Measurements from ENCODE around the gene CIB2.
A peak's percentile ranks its signal among the peaks of the same experiment; 100 is the strongest.

Gene CIB2

DNA sequence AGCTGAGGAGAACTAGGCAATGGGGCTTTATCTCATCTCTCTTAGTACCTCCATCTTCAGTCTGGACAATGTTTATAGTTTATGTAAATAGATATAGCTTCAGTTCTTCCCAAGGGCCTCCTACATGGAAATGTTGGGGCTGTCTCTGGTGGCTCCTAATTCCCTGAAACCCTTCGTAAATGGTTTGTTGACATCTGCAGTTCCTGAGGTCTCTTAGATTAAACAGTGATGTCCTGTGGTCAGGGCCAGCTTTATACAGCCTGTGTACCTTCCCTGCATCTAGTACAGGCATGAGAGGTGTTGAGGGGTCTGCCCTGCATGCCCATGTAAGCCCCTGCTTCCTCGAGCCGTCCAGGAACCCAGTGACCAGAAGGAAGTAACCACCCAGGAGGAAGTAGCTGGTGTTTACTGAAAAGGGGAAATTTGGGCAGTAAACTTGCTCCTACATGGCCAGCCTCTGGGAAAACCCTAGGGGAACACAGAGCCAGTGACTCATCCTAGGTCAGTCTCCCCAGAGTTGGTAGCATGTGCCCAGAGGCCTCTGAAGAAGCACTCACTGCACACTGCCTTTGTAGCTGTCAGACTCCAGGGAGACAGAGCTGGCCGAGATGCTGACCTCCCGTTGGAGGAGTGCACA is 49.0 kb downstream of the CIB2 start:
- Histone ChIP-seq H2AFZ (ENCODE audit: low read depth, low read length) (no peak overlapping the region), H3K4me3 (ENCODE audit: low read length) (no peak overlapping the region), H3K27me3 (ENCODE audit: insufficient read depth, low read length) (peaks cover 14% of the 10 kb centered on the region), H3K4me1 (ENCODE audit: insufficient read depth, low read length) (peaks cover 4% of the 10 kb centered on the region), H3K9me3 (ENCODE audit: low read length) (no peaks in the 10 kb centered on the region), H3K36me3 (ENCODE audit: insufficient read depth, low read length) (no peaks in the 10 kb centered on the region)

DNA sequence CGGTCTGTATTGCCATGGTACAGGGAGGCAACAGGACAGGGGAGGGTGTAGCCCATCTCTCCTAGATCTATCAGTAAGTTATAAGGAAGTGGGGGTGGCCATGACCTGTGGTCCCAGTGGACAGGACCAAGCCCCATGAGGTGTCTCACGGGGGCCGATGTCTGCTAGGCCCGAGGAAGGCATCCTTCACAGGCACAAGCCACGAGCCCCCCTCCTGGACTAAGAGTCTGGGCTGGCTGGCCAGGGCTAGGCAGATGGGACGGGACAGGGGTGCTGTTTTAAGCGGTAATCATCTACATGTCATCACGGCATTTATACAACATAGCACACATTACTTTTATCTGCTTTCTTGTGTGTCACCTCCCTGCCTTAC is 51.2 kb downstream of the CIB2 start:
- Histone ChIP-seq H3K4me1 (ENCODE audit: insufficient read depth, low read length) (peaks cover 4% of the 10 kb centered on the region), H2AFZ (ENCODE audit: low read depth, low read length) (no peak overlapping the region), H3K27me3 (ENCODE audit: insufficient read depth, low read length) (peaks cover 14% of the 10 kb centered on the region), H3K4me3 (ENCODE audit: low read length) (no peak overlapping the region), H3K9me3 (ENCODE audit: low read length) (no peaks in the 10 kb centered on the region), H3K36me3 (ENCODE audit: insufficient read depth, low read length) (no peaks in the 10 kb centered on the region)

DNA sequence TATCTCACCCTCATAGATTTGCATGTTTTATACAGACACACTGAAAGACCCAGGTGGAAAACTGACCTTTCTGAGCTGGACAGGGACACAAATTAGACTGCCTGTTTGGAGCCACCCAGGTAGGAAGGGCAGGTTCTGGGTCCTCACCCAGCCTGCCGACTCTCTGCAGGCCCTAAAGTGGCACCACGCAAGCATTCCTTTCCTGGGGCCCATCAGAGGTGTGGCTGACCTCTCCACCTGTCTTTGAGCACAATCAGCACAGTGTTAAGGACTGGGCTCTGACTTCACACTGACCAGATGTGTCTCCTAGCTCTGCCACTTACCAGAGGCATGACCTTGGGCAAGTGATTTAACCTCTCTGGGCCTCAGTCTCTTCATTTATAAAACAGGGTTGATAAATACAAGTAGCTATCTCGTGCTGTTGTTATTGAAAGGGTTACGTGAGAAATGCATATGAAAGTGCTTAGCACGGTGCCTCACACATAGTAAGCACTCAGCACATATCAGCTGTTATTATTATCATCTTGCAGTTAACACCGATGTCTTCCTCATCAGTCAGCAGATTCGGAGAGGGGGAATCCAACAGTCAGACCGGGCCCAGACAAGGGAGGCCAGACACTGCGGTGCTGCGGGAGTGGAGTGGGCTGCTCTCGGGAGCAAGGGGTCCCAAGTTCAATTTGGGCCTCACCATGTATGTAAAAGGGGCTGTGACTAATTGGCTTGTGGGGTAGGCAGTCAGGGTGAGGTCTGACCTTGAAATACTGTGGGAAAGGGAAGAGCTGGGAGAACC is 51.8 kb downstream of the CIB2 start:
- no peak overlapping the region for H3K4me3 ChIP-seq (ENCODE audit: low read length)
- no peak overlapping the region for H2AFZ ChIP-seq (ENCODE audit: low read depth, low read length)
- peaks cover 4% of the 10 kb centered on the region for H3K4me1 ChIP-seq (ENCODE audit: insufficient read depth, low read length)
- H3K9me3 ChIP-seq (ENCODE audit: low read length) = no peaks in the 10 kb centered on the region
- no peaks in the 10 kb centered on the region for H3K36me3 ChIP-seq (ENCODE audit: insufficient read depth, low read length)
- peaks cover 14% of the 10 kb centered on the region for H3K27me3 ChIP-seq (ENCODE audit: insufficient read depth, low read length)

DNA sequence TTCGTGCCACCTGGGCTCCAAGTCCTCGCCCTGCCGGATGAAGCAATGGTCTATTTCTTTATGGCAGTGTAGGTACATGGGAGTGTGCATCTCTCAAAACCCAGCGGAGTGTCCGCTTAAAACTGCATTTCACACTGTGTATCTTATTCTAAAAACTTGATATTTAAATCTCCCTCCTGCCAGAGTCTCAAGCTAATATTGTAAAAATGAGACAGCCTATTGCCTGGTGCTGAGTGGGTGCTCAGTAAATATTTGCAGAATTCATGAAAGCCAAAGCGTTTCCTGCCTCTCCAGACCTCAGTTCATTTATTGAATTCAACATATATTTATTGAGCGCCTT is 53.4 kb downstream of the CIB2 start:
- Histone ChIP-seq H3K27me3 (ENCODE audit: insufficient read depth, low read length) (peaks cover 13% of the 10 kb centered on the region), H3K36me3 (ENCODE audit: insufficient read depth, low read length) (no peaks in the 10 kb centered on the region), H2AFZ (ENCODE audit: low read depth, low read length) (peak overlapping the region; percentile 93), H3K9me3 (ENCODE audit: low read length) (no peaks in the 10 kb centered on the region), H3K4me3 (ENCODE audit: low read length) (peak overlapping the region; percentile 81), H3K4me1 (ENCODE audit: insufficient read depth, low read length) (peaks cover 4% of the 10 kb centered on the region)

DNA sequence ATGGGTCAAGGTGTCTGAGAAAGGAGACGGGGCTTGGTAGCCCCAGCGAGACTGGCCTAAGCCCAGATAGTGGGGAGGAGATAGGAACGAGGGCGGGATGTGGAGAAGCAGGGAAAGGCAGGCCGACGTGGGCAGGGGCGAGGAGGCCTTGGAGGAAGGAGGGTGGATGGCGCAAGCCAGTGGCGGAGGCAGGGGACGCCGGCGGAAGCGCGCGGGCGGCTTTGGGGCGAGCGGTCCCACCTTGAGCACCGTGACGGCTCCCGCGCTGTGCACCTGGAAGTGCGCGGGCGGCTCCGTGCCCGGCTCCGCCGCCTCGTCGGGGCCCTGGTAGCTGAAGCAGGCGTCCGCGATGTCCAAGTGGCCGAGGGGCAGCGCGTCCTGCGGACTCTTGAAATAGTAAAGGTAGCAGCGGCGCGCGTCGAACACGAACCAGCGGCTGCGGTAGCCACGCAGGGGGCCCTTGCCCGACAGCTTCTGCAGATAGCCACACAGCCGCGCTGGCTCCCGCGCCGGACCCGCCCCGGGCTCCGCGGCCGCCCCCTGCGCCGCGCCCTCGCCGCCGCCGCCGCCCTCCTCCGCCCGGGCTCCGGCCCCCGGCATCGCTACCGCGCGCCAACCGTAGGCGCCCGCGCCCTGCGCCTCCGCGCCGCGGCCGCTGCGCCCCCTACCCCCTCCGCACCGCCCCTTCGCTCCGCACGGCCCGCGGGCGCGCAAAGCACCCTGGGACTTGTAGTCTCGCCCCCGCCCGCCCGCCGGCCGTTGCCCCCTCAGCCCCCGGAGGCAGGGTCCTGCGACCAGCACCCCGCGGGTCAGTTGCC is 54.0 kb downstream of the CIB2 start, which contains the start of gene TBC1D2B:
Gene TBC1D2B (minus strand): TSS at position 659 of the 818 bp plus-strand sequence. CDS start 59 bp downstream, at position 600.
- Histone ChIP-seq H3K4me1 (ENCODE audit: insufficient read depth, low read length) (peaks cover 7% of the 10 kb centered on the region), H3K4me3 (ENCODE audit: low read length) (peak within 1 kb of the TSS; percentile 81), H3K9me3 (ENCODE audit: low read length) (no peaks in the 10 kb centered on the region), H2AFZ (ENCODE audit: low read depth, low read length) (peak within 1 kb of the TSS; percentile 93), H3K36me3 (ENCODE audit: insufficient read depth, low read length) (no peaks in the 10 kb centered on the region), H3K27me3 (ENCODE audit: insufficient read depth, low read length) (peaks cover 7% of the 10 kb centered on the region)

DNA sequence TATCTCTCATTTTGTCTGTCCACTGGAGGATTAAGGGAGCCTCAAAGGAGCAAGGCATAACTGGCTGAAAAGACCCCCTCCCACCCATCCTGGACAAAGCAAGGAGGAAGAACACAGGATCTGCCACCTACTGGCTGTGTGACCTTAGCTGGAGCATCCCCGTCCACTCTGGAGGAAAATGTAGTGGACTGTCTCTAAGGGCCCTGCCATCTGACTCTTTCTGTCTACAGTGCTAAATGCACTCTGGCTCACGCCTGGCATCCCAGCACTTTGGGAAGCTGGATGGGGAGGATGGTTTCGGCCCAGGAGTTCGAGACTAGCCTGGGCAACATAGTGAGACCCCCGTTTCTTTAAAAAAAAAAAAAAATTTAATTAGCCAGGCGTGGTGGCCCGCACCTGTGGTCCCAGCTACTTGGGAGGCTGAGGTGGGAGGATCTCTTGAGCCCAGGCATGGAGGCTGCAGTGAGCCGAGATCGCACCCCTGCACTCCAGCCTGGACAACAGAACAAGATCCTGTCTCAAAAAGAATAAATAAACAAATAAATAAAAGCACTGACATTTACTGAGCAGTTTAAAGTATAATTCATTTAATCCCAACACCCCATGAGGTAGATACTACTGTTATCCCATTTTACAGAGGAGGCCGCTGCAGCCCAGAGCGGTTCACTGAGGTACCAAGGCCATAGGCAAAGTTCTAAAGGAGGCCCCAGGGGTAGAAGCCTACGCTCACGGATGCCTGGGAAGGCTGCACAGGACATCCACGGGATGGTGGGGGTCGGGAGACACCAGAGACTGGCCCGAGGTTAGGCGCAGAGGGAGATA is 54.8 kb downstream of the CIB2 start:
- Histone ChIP-seq H3K36me3 (ENCODE audit: insufficient read depth, low read length) (no peaks in the 10 kb centered on the region), H3K9me3 (ENCODE audit: low read length) (no peaks in the 10 kb centered on the region), H2AFZ (ENCODE audit: low read depth, low read length) (peak overlapping the region; percentile 90), H3K4me3 (ENCODE audit: low read length) (peak overlapping the region; percentile 81), H3K4me1 (ENCODE audit: insufficient read depth, low read length) (peaks cover 7% of the 10 kb centered on the region), H3K27me3 (ENCODE audit: insufficient read depth, low read length) (peaks cover 6% of the 10 kb centered on the region)

DNA sequence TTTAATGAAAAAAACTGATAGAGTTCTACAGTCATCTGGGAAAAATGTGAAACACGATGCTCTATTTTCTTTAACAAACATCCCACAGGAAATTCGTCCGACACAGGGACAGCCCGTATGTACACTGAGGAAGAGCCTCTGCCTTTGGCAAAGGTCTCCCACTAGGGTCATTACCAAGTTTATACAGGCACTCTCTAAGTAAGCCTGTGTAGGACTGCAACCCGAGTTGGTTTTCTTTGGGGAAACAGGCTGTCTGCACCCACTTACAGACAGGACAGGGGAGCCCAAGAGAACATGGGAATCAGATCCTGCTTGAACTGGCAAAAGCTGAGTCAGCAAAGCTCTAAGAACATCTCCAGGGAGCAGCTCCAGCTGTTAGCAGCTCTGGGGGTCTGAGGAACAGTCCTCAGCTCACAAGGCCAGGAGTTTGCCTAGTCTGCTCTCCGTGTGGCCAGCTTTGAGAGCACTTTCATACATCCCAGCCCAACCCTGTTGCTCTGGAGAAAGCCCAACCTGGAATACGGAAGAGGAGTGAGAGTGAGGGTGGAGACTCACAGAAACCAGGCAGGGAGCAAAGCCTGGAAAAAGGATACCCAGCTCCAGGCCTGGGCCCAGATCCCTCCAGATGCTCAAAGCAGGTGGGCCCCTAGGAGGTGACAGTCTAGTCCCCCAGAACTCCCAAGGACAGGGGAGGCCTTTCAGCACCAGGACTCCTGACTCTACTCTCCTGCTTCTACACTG is 55.6 kb downstream of the CIB2 start:
- Histone ChIP-seq H3K27me3 (ENCODE audit: insufficient read depth, low read length) (peaks cover 6% of the 10 kb centered on the region), H3K4me1 (ENCODE audit: insufficient read depth, low read length) (peaks cover 7% of the 10 kb centered on the region), H2AFZ (ENCODE audit: low read depth, low read length) (no peak overlapping the region), H3K36me3 (ENCODE audit: insufficient read depth, low read length) (no peaks in the 10 kb centered on the region), H3K4me3 (ENCODE audit: low read length) (no peak overlapping the region), H3K9me3 (ENCODE audit: low read length) (no peaks in the 10 kb centered on the region)

DNA sequence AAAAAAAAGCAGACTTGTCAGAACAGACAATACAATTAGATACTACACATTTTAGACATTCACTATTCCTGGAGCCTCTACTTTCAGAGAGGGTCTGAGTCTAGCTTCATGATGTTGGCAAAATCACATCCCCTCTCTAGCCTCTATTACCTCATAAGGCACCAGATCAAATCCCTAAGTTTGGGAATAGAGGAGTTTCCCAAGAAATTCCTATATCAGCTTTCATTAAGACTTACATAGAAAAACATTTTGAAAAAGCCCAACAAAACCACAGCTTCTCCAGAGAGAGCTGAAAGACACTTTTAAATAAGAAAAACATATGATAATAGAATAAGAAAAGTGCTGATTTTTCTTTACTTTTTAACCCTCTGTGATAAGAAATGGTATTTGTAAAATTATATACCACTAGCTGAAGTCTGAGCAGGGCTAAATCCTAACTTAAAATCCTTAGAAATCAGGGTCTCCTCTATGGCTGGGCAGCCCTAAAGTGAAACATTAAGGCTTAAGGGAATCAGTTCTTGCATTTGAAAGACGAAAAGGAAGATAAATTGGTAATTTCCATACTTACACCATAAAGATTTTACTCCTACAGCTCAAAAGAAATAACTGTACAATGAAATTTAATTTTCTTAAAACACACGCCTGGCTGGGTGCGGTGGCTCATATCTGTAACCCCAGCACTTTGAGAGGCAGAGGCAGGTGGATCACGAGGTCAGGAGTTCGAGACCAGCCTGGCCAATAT is 58.0 kb downstream of the CIB2 start:
- no peak overlapping the region for H3K4me3 ChIP-seq (ENCODE audit: low read length)
- no peaks in the 10 kb centered on the region for H3K27me3 ChIP-seq (ENCODE audit: insufficient read depth, low read length)
- H3K9me3 ChIP-seq (ENCODE audit: low read length) = no peaks in the 10 kb centered on the region
- peaks cover 12% of the 10 kb centered on the region for H3K4me1 ChIP-seq (ENCODE audit: insufficient read depth, low read length)
- no peak overlapping the region for H2AFZ ChIP-seq (ENCODE audit: low read depth, low read length)
- H3K36me3 ChIP-seq (ENCODE audit: insufficient read depth, low read length) = no peaks in the 10 kb centered on the region

DNA sequence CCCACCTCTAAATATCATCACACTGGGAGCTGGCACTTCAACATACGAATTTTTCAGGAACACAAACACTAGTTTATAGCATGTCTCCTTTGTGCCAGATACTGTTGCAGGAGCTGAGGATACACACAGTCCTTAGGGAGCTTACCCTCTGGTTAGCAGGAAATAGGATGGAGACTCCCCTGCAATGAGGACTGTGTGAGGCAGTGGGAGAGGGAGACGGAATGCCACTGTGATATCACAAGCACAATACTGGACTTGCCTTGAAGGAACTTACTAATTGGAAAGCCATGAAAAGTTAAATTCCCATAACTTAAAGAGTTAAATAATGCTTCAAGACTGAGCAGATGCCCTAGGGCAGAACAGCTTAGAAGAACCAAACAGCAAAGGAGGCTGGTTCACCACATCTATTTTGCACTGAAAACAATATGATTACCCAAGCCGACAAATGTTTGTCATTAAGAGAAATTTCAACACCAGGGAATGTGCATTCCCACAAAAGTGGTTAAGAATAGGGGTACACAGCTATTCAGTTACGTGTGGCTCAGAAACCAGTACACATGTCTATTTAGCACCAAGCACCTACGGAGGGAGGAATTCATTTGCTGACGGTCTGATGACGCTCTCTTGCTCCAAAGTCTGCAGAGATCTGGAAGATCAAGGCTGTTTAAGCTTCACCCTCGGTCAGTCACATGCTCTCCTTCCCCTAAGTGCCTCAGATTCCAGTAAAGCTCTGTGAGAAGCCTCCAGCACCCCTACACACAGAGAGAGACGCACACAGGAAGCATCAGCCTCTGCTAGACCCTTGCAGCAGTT is 59.0 kb downstream of the CIB2 start:
- no peaks in the 10 kb centered on the region for H3K9me3 ChIP-seq (ENCODE audit: low read length)
- H3K27me3 ChIP-seq (ENCODE audit: insufficient read depth, low read length) = no peaks in the 10 kb centered on the region
- no peak overlapping the region for H2AFZ ChIP-seq (ENCODE audit: low read depth, low read length)
- no peaks in the 10 kb centered on the region for H3K36me3 ChIP-seq (ENCODE audit: insufficient read depth, low read length)
- H3K4me3 ChIP-seq (ENCODE audit: low read length) = no peak overlapping the region
- H3K4me1 ChIP-seq (ENCODE audit: insufficient read depth, low read length) = peaks cover 12% of the 10 kb centered on the region

DNA sequence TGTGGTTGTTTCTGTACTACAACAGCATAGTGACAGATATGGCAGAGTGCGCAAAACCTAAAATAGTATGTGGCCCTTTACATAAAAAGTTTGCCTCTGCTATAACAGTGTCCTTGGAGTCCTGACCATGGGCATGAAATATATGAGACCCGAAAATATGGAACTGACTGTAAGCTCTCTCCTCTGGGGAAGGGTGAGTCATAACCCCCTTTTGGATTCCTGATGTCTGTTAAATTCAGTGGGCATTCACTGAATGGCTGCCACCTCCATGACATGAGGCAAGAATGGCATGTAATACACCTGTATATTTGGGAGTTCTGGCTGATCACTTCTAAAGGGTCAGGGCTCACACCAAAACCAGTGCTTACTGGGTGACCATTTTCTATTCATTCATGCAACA is 59.9 kb downstream of the CIB2 start:
- H3K9me3 ChIP-seq (ENCODE audit: low read length) = no peaks in the 10 kb centered on the region
- peaks cover 12% of the 10 kb centered on the region for H3K4me1 ChIP-seq (ENCODE audit: insufficient read depth, low read length)
- no peak overlapping the region for H3K4me3 ChIP-seq (ENCODE audit: low read length)
- H2AFZ ChIP-seq (ENCODE audit: low read depth, low read length) = no peak overlapping the region
- H3K27me3 ChIP-seq (ENCODE audit: insufficient read depth, low read length) = no peaks in the 10 kb centered on the region
- H3K36me3 ChIP-seq (ENCODE audit: insufficient read depth, low read length) = no peaks in the 10 kb centered on the region

DNA sequence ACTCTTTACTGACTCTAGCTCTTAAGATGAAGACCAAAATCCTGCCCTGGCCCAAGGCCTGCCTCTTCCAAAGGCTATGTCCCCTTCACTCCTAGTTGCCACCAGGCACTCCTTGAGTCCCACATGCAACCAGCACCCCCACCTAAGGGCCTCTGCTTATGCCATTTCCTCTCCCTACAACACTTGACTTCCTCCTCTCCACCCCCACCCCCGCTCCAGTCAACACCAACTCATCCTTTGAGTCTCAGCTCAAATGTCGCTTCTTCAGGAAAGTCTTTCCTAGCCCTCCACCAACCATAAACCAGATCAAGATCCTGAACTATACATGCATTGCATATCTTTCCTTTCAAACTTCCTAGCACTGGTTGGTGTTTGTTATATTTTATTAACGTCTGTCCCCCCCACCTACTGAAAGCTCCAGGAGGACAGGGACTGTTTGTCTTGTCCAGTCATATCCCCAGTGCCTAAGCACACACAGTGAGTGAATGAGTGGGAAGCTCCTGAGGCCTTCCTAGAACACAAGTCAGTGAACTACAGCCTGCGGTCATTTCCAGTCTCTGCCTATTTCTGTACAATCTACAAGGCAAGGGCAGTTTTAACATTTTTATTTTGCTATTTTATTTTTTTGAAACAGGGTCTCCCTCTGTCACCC is 61.1 kb downstream of the CIB2 start:
- H3K27me3 ChIP-seq (ENCODE audit: insufficient read depth, low read length) = no peaks in the 10 kb centered on the region
- H3K9me3 ChIP-seq (ENCODE audit: low read length) = no peaks in the 10 kb centered on the region
- peaks cover 19% of the 10 kb centered on the region for H3K4me1 ChIP-seq (ENCODE audit: insufficient read depth, low read length)
- no peak overlapping the region for H2AFZ ChIP-seq (ENCODE audit: low read depth, low read length)
- H3K36me3 ChIP-seq (ENCODE audit: insufficient read depth, low read length) = no peaks in the 10 kb centered on the region
- no peak overlapping the region for H3K4me3 ChIP-seq (ENCODE audit: low read length)
